IPS-15b (cell line): Measurements from ENCODE around the gene SHC2.

Experiments used
- H3K27me3 ChIP-seq: one replicate; pipeline ENCODE4 v1.6.1; 2013; ENCODE audit warnings: low read length; ENCODE audit not compliant: control insufficient read depth, insufficient read depth
- H3K36me3 ChIP-seq: one replicate; pipeline ENCODE4 v1.6.1; 2013; ENCODE audit warnings: low read length; ENCODE audit not compliant: control insufficient read depth, insufficient read depth
- H3K4me1 ChIP-seq: one replicate; pipeline ENCODE4 v1.6.1; 2013; ENCODE audit warnings: mild to moderate bottlenecking, low read length; ENCODE audit not compliant: control insufficient read depth, insufficient read depth
- H3K4me3 ChIP-seq: one replicate; pipeline ENCODE4 v1.5.1; 2013; ENCODE audit warnings: low read depth, low read length
- H3K9ac ChIP-seq: one replicate; pipeline ENCODE4 v1.6.1; 2013; ENCODE audit warnings: low read depth, mild to moderate bottlenecking, low read length
- H3K9me3 ChIP-seq: one replicate; pipeline ENCODE4 v1.6.1; 2013; ENCODE audit warnings: mild to moderate bottlenecking, low read length; ENCODE audit not compliant: control insufficient read depth, insufficient read depth

SHC2 gene

DNA sequence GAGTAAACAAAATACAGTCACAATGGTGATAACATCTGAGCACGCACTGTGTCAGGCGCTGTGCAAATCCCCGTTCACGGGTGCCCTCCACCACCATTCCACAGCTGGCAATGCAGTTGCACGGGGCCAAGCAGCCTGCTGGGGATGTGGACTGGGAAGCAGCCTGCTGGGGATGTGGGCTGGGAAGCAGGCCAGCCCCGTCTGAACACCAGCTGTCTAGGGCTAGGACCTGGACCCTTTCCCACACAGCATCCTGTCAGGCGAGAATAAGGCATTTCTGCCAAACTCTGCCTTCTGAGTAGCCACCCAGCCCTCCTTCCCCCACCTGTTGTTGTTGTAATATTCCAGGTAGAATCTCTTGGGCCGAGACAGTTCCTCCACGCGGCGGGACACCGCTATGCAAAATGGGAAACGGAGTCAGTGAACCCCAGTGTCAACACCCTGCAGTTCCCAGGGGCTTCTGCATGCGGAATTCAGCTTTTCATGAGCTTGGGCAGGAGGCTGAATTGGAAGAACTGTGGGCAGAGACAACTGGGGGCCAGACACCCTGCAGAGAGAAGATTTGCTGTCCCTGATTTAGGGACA, 88.4 kb downstream of the SHC2 start:
- H3K9me3 ChIP-seq, result no peaks in the 10 kb centered on the region
- no peaks in the 10 kb centered on the region for H3K27me3 ChIP-seq
- no peak overlapping the region for H3K9ac ChIP-seq
- H3K4me1 ChIP-seq, result no peaks in the 10 kb centered on the region
- no peaks in the 10 kb centered on the region for H3K36me3 ChIP-seq
- H3K4me3 ChIP-seq, result no peak overlapping the region

DNA sequence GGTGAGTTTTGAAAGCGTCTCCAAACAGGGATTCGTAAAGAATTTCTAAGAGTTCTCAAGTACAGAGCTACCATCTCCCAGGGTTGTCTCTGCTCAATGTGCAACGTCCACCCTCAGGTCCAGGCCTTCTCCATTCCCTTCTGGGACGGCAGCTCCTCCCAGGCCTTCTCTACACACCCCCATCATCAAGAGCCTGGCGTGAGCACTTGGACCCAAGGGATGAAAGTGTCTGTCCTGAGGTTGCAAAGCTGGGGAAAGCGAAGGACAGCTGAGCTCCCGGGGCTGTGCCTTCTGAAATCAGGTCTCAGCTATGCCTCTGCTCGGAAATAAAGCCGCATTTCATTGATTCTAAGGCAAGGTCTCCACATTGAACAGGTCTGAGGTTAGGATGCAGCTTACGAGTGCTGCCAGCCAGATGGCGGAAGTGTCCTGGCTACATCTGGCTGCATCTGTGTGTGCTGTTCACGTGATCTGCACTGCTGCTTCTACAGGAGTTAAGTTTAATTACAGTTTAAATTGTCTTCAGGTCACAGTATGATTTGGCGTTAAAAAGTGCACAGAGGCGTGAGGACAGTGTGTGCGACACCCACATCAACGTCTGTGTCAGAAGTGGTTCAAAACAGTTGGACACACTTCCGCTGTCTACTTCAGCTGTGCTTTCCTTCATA, 89.2 kb downstream of the SHC2 start:
- no peaks in the 10 kb centered on the region for H3K36me3 ChIP-seq
- H3K9me3 ChIP-seq, result no peaks in the 10 kb centered on the region
- H3K4me1 ChIP-seq, result no peaks in the 10 kb centered on the region
- no peaks in the 10 kb centered on the region for H3K27me3 ChIP-seq
- H3K4me3 ChIP-seq, result no peak overlapping the region
- no peak overlapping the region for H3K9ac ChIP-seq

DNA sequence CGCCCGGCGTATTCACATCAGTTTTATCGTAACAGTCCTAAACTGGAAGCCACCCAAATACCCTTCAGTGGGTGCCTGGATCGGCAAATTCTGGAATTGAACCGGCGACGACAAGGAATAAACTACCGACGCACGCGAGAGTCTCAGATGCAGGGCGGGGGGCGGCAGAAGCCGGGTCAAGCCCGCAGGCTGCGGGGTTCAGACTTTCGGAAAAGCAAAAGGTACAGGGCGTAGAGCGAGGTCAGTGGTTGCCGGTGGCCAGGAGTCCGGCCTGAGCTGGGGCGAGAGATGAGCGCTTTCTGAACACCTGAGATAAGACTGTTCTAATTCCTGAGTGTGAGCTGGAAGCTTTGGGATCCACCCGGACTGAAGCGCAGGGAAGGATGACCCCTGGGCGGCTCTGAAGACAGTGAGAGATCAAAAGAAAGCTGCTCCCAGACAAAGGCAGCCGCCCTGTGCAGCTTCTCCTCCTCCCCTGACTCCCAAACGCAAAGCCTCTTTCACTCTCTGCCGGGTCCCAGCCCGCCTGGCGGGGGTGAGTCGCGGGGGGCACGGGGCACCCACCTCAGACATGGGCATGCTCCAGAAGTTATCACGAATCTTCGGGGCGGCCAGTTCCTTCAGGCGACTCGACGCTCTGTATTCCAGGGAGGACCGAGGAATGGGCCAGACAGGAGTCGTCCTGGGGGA, 90.0 kb downstream of the SHC2 start:
- no peak overlapping the region for H3K4me3 ChIP-seq
- H3K9ac ChIP-seq, result no peak overlapping the region
- H3K9me3 ChIP-seq, result no peaks in the 10 kb centered on the region
- no peaks in the 10 kb centered on the region for H3K4me1 ChIP-seq
- H3K36me3 ChIP-seq, result no peaks in the 10 kb centered on the region
- H3K27me3 ChIP-seq, result no peaks in the 10 kb centered on the region

DNA sequence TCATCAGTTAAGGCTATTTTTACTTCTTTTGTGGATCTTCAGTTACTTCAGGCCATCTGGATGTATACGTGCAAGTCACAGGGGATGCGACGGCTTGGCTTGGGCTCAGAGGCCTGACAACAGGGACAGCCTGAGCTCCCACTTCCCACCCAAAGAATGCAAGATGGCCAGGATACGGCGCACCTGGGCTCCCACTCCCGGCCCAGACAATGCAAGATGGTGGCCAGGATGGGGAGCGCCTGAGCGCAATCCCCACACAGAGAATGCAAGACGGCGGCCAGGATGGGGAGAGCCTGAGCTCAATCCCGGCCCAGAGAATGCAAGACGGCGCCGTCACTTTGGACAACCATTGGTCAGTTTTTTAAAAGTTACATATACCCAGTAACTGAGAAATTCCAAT, 91.0 kb downstream of the SHC2 start:
- H3K36me3 ChIP-seq, result no peaks in the 10 kb centered on the region
- H3K4me3 ChIP-seq, result no peak overlapping the region
- no peak overlapping the region for H3K9ac ChIP-seq
- no peaks in the 10 kb centered on the region for H3K9me3 ChIP-seq
- H3K27me3 ChIP-seq, result no peaks in the 10 kb centered on the region
- H3K4me1 ChIP-seq, result no peaks in the 10 kb centered on the region

DNA sequence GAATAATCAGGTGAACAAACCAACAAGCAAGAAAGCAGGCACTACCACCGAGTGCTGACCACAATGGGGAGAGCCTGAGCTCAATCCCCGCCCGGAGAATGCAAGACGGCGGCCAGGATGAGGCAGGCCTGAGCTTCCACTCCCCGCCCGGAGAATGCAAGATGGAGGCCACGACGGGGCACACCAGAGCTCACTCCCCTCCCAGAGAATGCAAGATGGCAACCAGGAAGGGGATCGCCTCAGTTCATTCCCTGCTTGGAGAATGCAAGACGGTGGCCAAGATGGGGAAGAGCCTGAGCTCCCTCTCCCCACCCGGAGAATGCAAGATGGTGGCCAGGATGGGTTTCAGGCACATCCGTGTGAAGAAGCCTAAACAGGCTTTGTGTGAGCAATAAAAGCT, 91.6 kb downstream of the SHC2 start:
- no peaks in the 10 kb centered on the region for H3K9me3 ChIP-seq
- no peaks in the 10 kb centered on the region for H3K27me3 ChIP-seq
- H3K36me3 ChIP-seq, result no peaks in the 10 kb centered on the region
- no peak overlapping the region for H3K9ac ChIP-seq
- H3K4me1 ChIP-seq, result no peaks in the 10 kb centered on the region
- no peak overlapping the region for H3K4me3 ChIP-seq

DNA sequence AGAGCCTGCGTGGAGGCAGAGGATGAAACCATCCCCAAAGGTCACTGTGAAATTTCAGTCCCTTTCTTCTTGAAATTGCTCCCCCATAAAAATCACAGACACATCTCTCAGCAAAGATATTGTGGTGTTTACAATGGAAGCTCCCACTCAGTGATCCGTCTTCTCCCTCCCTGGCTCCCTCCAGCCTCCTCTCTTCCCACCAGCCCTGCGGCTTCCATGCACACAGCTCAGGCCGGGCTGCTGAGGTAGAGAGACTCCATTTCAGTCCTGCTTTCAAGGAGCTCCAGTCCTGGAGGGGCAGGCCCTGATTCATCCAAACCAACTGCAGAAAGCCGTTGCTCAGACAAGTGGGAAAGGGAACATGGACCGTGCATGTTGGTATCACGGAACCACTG, 92.2 kb downstream of the SHC2 start:
- H3K4me1 ChIP-seq, result no peaks in the 10 kb centered on the region
- no peaks in the 10 kb centered on the region for H3K36me3 ChIP-seq
- no peaks in the 10 kb centered on the region for H3K27me3 ChIP-seq
- H3K9ac ChIP-seq, result no peak overlapping the region
- no peak overlapping the region for H3K4me3 ChIP-seq
- H3K9me3 ChIP-seq, result no peaks in the 10 kb centered on the region

DNA sequence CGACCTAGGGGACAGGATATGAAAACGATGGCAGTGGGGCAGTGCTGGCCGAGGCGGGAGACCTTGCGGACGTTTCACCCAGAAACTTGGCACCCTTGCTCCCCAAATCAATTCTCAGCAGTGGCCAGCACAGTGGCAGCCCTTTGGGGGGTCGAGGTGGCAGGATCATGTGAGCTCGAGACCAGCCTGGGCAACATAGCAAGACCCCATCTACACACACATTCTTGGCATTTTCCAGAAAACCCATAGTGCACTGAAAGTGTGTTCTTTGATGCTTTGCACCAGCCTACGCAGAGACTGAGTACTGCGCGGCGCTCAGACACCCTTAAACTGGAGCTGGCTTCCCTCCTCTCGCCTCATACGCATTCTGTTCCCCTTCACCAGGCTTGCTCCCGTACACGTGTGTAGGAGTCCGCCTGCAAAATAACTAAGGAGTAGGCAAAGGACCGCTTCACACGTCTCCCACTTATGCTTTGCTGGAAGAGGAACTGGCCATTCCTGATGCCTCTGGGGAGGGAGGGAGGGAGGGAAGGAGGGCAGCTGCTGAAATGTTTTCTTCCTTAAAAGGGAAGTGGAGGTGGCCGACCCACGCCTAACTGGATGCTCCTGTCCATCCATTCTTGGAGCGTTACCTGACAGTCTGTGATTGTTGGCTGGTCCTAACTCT, 92.7 kb downstream of the SHC2 start:
- Histone ChIP-seq H3K9ac (no peak overlapping the region), H3K9me3 (no peaks in the 10 kb centered on the region), H3K4me3 (no peak overlapping the region), H3K36me3 (no peaks in the 10 kb centered on the region), H3K4me1 (no peaks in the 10 kb centered on the region), H3K27me3 (no peaks in the 10 kb centered on the region)

DNA sequence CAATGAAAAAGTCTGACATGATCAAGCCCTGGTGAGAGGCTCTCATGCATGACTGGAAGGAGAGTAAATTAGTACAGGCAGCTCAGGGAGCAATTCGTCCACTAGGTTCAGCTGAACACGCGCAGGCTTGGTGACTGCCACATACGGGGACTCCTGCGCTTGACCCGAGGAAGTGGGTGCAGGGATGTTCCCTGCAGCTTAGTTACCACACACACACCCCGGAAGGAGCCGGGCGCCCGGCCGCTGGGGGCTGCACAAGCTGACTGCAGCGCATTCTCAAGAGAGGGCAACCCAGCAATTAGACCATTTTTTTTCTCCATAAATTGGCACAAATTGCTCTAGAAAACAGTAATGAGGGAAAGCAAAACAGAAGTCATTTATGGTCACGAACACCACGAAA, 93.3 kb downstream of the SHC2 start:
- no peak overlapping the region for H3K4me3 ChIP-seq
- no peak overlapping the region for H3K9ac ChIP-seq
- no peaks in the 10 kb centered on the region for H3K4me1 ChIP-seq
- no peaks in the 10 kb centered on the region for H3K27me3 ChIP-seq
- H3K36me3 ChIP-seq, result no peaks in the 10 kb centered on the region
- no peaks in the 10 kb centered on the region for H3K9me3 ChIP-seq

DNA sequence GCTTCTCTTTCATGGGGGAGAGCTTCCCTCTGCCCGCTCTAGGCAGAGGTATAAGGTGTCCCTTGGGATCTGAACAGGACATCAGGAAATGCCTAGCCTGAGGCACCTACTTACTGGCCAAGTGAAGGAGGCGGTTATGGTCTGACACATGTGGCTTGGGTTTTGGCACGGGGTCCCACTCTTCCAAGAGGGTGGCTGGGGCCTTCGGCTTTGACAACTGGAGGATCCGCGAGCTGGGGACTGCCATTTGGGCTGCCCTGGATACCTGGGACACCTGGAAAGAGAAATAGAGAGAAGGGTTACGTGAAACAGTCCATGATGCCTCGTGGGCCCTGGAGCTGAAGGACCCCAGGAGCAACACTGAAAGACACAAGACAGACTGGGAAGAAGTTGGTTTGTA, 93.9 kb downstream of the SHC2 start:
- Histone ChIP-seq H3K36me3 (no peaks in the 10 kb centered on the region), H3K27me3 (no peaks in the 10 kb centered on the region), H3K9me3 (no peaks in the 10 kb centered on the region), H3K9ac (no peak overlapping the region), H3K4me1 (no peaks in the 10 kb centered on the region), H3K4me3 (no peak overlapping the region)
